HG02973 (cell line): ENCODE results near the gene GSDME.

Source experiments
- ATAC-seq: cut with Tn5 transposase; IDR thresholded peaks from one replicate; pipeline ENCODE4 v1.9.1; 2021; ENCODE audit warnings: moderate library complexity; ENCODE audit not compliant: unreplicated experiment

The GSDME gene

DNA sequence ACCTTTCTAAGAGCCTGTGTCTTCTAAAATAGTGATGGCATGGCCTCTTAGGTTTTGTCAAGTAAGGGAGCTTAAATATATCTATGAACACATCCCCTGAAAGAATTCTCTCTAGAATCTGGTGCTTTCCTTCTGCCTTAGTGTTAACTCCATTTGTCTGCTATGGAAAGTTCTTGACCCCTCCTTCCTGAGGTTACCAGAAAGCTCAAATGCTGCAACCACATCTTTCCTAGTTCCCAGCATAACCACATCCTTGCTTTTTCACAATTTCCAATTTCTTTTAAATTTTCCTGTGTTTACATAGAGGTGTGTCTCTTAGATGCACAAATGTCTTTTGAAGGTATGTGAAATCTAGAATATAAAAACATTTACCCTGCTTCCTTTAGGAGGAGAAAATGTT is 16.4 kb upstream of the GSDME start:
- no peak for ATAC-seq

DNA sequence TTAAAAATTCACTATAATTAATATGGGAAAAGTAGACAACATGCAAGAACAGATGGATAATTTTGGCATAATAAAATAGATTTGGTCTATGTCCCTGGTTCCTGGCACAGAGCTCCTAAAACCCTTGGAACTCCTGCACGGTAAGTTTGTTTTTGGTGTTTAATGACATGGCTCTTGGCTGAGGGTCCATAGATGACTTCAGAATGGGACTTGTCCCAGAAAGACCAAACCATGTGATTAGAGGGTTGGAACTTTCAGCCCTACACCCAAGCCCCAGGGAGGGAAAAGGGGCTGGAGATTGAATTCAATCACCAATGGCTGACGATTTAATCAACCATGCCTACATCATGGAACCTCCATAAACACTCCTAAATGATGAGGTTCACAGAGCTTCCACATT is 12.6 kb upstream of the GSDME start:
- ATAC-seq, result no peak

DNA sequence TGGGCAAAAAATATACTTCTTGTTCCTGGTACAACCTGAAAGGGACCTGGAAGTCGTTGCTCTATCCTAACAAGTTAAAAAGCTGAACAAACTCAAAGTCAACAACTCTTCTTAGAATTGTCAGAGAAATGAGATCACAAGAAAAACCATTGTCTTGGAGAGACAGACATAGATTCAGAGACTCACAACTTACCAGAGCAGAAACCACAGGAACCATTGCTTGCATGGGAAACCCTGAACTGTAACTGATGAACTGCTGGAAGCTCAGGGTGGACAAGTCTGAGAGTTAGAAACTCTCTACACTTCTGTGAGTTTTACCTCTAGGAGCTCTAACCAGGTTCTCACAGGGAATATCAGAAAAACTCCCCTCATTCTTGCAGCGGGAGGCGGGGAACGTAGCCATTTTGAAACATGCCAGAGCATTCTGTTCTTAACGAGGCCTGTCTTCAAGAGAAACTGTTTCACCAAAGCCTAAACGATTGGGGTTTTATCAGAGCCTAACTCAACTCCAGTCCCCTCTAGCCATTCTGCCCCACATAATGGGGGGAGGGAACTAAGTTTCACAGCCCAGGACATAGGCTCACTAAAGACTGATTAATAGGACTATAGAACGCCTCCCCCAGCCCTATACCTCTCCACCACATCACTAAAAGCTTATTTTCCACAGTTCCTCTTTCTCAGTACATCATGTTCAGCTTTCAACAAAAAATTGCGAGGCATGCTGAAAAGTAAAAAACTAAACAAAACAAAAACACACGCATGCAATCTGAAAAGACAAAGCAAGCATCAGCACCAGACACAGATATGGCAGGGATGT is 12.0 kb upstream of the GSDME start:
- ATAC-seq, result no peak

- ATAC-seq, result no peak
Observed at GRCh38 chr7:24767878-24768569, 10.8 kb upstream of the GSDME start.

- ATAC-seq, result no peak
Observed at GRCh38 chr7:24764972-24765744, 7.9 kb upstream of the GSDME start.

DNA sequence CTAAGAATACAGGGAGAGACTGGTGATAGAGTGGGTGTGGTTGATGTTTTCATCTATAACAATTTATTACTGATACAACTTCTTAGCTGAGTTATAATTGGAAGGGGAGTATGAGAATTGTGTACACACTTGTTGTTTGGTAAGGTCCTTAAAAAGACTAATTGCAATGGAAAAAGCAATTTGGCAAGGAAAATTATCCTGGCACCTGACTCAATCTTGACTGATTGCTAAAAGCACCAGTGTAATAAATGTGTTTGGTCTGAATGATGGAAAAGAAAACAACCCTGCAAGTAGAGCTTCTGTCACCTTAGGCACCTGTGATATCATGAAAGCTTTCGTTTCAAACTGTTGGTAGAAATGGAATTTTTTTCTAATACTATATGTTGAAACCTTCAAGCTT is 6.7 kb upstream of the GSDME start:
- ATAC-seq, result no peak

DNA sequence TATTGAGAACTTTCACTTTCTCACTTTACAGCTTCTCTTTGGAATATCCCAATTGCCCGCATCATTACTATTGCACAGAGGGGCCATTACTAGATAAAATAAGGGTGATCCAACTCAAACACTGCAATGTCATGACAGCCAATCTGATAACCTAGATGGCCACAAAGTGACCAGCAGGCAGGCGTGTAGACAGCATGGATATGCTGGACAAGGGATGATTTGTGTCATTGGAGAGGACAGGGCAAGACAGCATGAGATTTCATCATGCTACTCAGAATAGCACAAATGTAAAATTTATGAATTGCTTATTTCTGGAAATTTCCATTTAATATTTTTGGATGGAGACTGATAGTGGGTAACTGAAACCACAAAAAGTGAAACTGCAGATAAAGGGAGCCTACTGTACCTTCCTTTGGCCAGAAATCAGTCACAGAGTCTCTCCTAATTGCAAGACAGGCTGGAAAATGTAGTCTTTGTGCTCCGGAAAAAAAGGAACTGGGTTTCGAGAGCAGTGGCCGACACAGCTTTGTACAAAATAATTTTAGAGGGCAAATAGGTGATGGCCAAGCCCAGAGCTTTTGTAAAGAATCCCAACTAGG is 6.1 kb upstream of the GSDME start:
- ATAC-seq, result no peak

DNA sequence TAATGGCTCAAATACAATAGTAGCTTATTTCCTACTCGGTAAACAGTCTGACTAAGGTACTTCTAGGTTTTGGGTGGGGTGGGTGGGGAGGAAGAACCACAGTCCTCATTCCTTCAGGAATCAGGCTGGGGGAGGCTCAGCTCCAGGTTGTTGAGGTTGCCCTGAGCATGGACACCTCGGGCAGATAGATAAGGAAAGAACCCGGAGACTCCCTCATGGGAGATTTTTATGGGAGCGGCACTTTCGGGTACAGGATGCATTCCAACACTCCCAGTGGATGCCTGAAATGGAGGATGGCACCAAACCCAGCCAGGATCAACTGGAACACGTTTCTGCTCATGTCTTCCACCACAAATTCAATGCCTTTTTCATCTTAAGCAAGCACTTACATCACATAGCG is 5.5 kb upstream of the GSDME start:
- ATAC-seq, result no peak

- no peak for ATAC-seq
Observed at GRCh38 chr7:24760968-24761367, 3.7 kb upstream of the GSDME start.

DNA sequence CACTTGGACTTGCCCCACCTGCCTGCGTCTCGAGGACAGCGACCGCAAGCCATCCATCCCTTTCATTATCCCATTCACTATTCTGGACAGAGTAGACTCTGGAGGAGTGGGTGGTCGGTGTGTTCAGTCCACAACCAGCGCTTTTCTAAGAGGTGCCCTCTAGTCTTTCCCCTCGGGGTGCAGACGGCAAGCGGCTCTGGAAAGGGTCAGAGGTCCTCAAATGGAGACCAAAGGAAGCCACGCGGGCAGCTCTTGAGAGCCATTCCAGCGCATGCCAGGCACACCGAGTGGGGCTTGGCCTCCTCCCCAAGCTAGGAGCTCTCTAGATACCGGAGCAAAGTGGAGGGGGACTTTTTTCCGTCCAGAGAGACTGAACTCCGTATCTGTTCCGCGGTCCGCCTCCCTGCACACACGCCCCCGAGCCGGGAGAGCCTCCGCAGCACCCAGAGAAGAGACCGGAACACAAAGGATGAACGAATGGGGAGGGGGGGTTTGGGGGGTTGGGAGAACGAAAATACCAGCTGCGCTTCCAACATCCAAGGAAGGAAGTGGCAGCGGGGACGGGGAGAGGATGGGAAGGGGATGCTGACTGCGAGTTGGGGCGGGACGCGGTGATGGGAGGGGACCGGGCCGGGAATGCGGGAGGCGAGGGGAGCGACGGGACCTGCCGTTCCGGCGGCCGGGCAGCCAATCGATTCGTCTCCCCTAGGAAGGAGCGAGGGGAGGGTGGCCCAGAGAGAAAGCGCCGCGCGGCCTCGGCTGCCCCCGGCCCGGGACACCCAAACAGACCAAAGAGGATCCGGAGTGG is 515 bp downstream of the GSDME start:
- no peak for ATAC-seq

- peak; percentile 73 for ATAC-seq
Observed at GRCh38 chr7:24755541-24756407, 1.5 kb downstream of the GSDME start.

GRCh38 chr7:24754906-24755506 is 2.3 kb downstream of the GSDME start:
- ATAC-seq, result peak; percentile 1

GRCh38 chr7:24752073-24752800 is 5.0 kb downstream of the GSDME start:
- no peak for ATAC-seq

- ATAC-seq, result no peak
Observed at GRCh38 chr7:24751484-24751883, 5.8 kb downstream of the GSDME start.

GRCh38 chr7:24750441-24751055 is 6.7 kb downstream of the GSDME start:
- ATAC-seq, result no peak

DNA sequence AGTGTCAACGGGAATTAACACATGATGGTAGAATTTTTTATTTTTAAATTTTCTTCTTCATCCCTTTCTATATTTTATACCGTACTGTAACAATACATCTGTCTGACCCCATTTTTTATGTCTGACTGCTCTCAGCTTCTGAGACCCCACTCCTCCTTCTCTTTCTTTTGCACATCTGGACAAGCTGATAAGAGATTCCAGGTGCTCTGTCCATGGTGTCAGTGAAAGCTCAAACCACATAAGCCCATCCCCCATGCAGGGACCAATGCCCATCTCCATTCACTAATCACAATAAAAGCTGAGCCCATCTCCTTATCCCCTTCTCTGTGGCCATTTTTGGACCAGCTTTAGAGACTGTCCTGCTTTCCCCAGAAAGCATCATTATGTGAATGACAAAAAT is 8.7 kb downstream of the GSDME start:
- no peak for ATAC-seq

- ATAC-seq, result no peak
Observed at GRCh38 chr7:24745355-24745754, 11.9 kb downstream of the GSDME start.

DNA sequence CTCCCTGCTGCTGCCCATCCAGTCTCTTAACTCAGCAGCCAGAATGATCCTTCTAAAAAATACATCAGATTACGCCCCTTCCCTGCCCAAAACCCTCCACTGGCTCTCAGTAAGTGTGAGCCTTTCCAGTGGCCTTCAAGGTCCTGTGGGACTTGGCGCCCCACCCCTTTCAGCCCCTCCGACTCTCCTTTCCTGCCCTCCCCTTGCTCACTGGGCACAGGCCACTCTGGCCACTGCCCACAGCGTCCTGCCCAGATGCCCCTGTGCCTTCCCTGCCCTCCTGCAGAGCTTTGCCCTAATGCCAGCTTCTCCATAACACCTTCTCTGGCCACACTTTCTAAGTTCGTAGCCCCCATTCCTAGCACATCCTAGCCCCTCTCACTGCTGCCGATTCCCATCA is 13.8 kb downstream of the GSDME start:
- ATAC-seq, result no peak
